ENCODE data around the gene HSD17B12. TPM values are rescaled to one million over a fixed set of nuclear protein-coding genes. Genes with fewer than 3 reads are reported as not detected.

The HSD17B12 gene
- total and polyA plus RNA-seq, 2 of the 8 experiments (the other 6 are each of a cell fraction or from before 2014, with no cell fraction given): 46.0 to 121 TPM

DNA sequence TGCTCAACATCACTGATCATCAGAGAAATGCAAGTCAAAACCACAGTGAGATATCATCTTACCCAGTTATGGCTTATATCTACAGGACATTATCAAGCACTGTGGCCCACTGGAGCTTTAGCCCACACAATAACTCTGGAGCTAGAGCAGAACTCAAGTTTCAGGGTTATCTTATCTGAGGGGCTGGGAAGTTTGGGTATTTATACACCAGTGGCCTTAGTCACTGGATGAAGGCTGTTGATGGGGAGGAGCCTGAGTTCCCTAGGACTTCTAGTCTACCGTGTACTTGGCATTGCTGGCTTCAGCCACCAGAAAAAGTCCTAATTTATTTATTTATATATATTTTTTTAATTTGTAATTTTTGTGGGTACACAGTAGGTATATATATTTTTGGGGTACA, 19.3 kb downstream of the HSD17B12 start:
- peaks cover 0 to 3% (median 0%) of the 10 kb centered on the region in 4 experiments; a peak in 2 of 8 replicates for H3K36me3 ChIP-seq (ENCODE audit: control insufficient read depth in 2 of 4, insufficient read depth in 4 of 4, low read length in 3 of 4)
- H2AK5ac ChIP-seq (ENCODE audit: low read depth, low read length): no peak overlapping the region
- H3K23ac ChIP-seq (ENCODE audit: insufficient read length): no peak overlapping the region
- no peaks in the 10 kb centered on the region for H3K9me3 ChIP-seq (ENCODE audit: insufficient read depth in 2 of 2, low read depth in 1 of 2, low read length in 1 of 2)
- no peak overlapping the region for H3K56ac ChIP-seq (replicated peaks; ENCODE audit: insufficient read length, low read depth, low read length)
- CTCF ChIA-PET (ENCODE audit: partially characterized antibody): interaction anchor here (0.5 to 1.5 kb wide), 4 partner anchors 13 to 94 kb away, joined by 3 read pairs; no protein-coding TSS in a partner anchor
- H3K27me3 ChIP-seq (replicated peaks in 1 of 4; ENCODE audit: control insufficient read depth in 3 of 4, extremely low read depth in 1 of 4, insufficient read depth in 3 of 4, low read length in 3 of 4): no peaks in the 10 kb centered on the region
- POLR2A ChIA-PET (ENCODE audit: partially characterized antibody): no interaction called here
- peaks cover 12% of the 10 kb centered on the region for H3K79me1 ChIP-seq (ENCODE audit: low read depth, low read length)
- no peak overlapping the region for H4K91ac ChIP-seq (replicated peaks; ENCODE audit: insufficient read length, low read length)
- 100% methylated on average over 1 of the region's 1 CpG; no CpG with 5 or more reads in 1 of the 2 experiments for WGBS, 2 experiments (ENCODE audit: extremely low coverage in 1 of 2, insufficient coverage in 1 of 2, insufficient read length in 1 of 2, insufficient replicate concordance in 2 of 2, low coverage in 1 of 2, low lambda C conversion rate in 2 of 2, missing lambda C conversion rate in 1 of 2)
- no peak overlapping the region for H3K4me2 ChIP-seq (ENCODE audit: insufficient read depth in 1 of 2, low read depth in 2 of 2, low read length in 2 of 2)
- DNase-seq (ENCODE audit: low read depth in 1 of 2, low spot score in 2 of 2) (no peak), FAIRE-seq (no peak)
- no peak overlapping the region for H2BK15ac ChIP-seq (ENCODE audit: low read length)
- no peak overlapping the region for H2BK5ac ChIP-seq (ENCODE audit: low read depth, low read length)
- peaks cover 0 to 4% of the 10 kb centered on the region in 2 experiments for H4K20me1 ChIP-seq (replicated peaks in 1 of 2; ENCODE audit: control insufficient read depth in 1 of 2, insufficient read depth in 2 of 2, low read length in 2 of 2)
- H3K79me2 ChIP-seq (ENCODE audit: control insufficient read depth in 1 of 2, insufficient read depth in 2 of 2, low read length in 2 of 2): peaks cover 0 to 86% of the 10 kb centered on the region in 2 experiments; a peak in 2 of 4 replicates
- H2BK120ac ChIP-seq (replicated peaks; ENCODE audit: low read depth, low read length): no peak overlapping the region
- no peaks in the 10 kb centered on the region for H3K4me1 ChIP-seq (replicated peaks in 1 of 4; ENCODE audit: control insufficient read depth in 3 of 4, insufficient read depth in 4 of 4, low read length in 3 of 4)
- no peak overlapping the region for H4K5ac ChIP-seq (ENCODE audit: insufficient read length, low read depth, low read length)
- H3K27ac ChIP-seq (ENCODE audit: low read depth, low read length): no peak overlapping the region
- no peak overlapping the region for H3K9ac ChIP-seq (replicated peaks in 1 of 4; ENCODE audit: extremely low read depth in 1 of 4, low read depth in 3 of 4, low read length in 3 of 4)
- no peak overlapping the region for H3K4me3 ChIP-seq (ENCODE audit: extremely low read depth in 1 of 4, insufficient read depth in 2 of 4, low read depth in 3 of 4, low read length in 4 of 4)
- H2BK20ac ChIP-seq (ENCODE audit: low read length): no peak overlapping the region
- no peak overlapping the region for H4K8ac ChIP-seq (ENCODE audit: extremely low read depth, insufficient read depth, low read length)
- H2AFZ ChIP-seq (ENCODE audit: low read length): no peak overlapping the region
- no peak overlapping the region for H3K18ac ChIP-seq (ENCODE audit: extremely low read depth, low read length)
- H3K23me2 ChIP-seq (ENCODE audit: low read depth, low read length): no peaks in the 10 kb centered on the region
- H3K14ac ChIP-seq (ENCODE audit: insufficient read length): no peak overlapping the region
- H2BK12ac ChIP-seq (ENCODE audit: low read depth, low read length): no peak overlapping the region
- H3K4ac ChIP-seq (replicated peaks; ENCODE audit: insufficient read length, low read depth, low read length): no peak overlapping the region
- no peak for TF ChIP-seq SRF (IDR thresholded peaks at IDR 0.05; ENCODE audit: low read depth, low read length)
- no peak for TF ChIP-seq TAF1 (IDR thresholded peaks at IDR 0.05; ENCODE audit: low read depth, low read length)
- TF ChIP-seq RFX5 (IDR thresholded peaks at IDR 0.05; ENCODE audit: borderline replicate concordance, low read depth, low read length): no peak
- TF ChIP-seq BRCA1 (IDR thresholded peaks at IDR 0.05; ENCODE audit: low read depth, low read length): no peak
- TF ChIP-seq, protein P1, sequence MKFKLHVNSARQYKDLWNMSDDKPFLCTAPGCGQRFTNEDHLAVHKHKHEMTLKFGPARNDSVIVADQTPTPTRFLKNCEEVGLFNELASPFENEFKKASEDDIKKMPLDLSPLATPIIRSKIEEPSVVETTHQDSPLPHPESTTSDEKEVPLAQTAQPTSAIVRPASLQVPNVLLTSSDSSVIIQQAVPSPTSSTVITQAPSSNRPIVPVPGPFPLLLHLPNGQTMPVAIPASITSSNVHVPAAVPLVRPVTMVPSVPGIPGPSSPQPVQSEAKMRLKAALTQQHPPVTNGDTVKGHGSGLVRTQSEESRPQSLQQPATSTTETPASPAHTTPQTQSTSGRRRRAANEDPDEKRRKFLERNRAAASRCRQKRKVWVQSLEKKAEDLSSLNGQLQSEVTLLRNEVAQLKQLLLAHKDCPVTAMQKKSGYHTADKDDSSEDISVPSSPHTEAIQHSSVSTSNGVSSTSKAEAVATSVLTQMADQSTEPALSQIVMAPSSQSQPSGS (IDR thresholded peaks at IDR 0.05; ENCODE audit: low read length): no peak
- no peak for TF ChIP-seq SIRT6 (IDR thresholded peaks at IDR 0.05; ENCODE audit: low read length)
- TF ChIP-seq HDAC6 (IDR thresholded peaks at IDR 0.05; ENCODE audit: low read depth, low read length): no peak
- TF ChIP-seq, protein P2, sequence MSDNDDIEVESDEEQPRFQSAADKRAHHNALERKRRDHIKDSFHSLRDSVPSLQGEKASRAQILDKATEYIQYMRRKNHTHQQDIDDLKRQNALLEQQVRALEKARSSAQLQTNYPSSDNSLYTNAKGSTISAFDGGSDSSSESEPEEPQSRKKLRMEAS (IDR thresholded peaks at IDR 0.05): no peak
- TF ChIP-seq SUZ12 (IDR thresholded peaks at IDR 0.05; ENCODE audit: low read length): no peak
- no peak for TF ChIP-seq ASH2L (IDR thresholded peaks at IDR 0.05; ENCODE audit: low read length)
- no peak for TF ChIP-seq RXRA (IDR thresholded peaks at IDR 0.05; ENCODE audit: insufficient read depth, low read depth, low read length)
- no peak for TF ChIP-seq GABPA (IDR thresholded peaks at IDR 0.05; ENCODE audit: borderline replicate concordance, insufficient read depth, low read length)

All from H1 (cell line).